GM23338 (cell line): ENCODE results near the gene PAPPA2. TPM values are rescaled to one million over a fixed set of nuclear protein-coding genes. Genes with fewer than 3 reads are reported as not detected.

Experiments
- CREB1 ChIP-seq: fragments of 250-450 bp; sonication (Bioruptor Pico); IDR thresholded peaks from 2 replicates; pipeline ENCODE4 v1.5.0; 2020; ENCODE audit warnings: low read depth, mild to moderate bottlenecking, moderate library complexity
- CTCF ChIP-seq, 2 experiments: fragments of 200-600 bp in 1 of 2; sonication (generic) in 1 of 2; conservative IDR thresholded peaks; 2 replicates each; pipeline versions ENCODE4 v1.5.1 to v1.6.1; 2016 to 2017; ENCODE audit warnings: antibody characterized with exemption in 2 of 2, low read depth in 2 of 2, mild to moderate bottlenecking in 2 of 2, moderate library complexity in 1 of 2
- ETS1 ChIP-seq: IDR thresholded peaks from 2 replicates; pipeline ENCODE4 v1.6.1; 2016; ENCODE audit warnings: antibody characterized with exemption
- STAT1 ChIP-seq: IDR thresholded peaks from one replicate; pipeline ENCODE4 v1.6.1; 2016; ENCODE audit warnings: antibody characterized with exemption; ENCODE audit not compliant: unreplicated experiment
- ZNF462 ChIP-seq: fragments of 250-450 bp; sonication (Bioruptor Pico); IDR thresholded peaks from 2 replicates; pipeline ENCODE4 v1.5.0; 2020; ENCODE audit warnings: mild to moderate bottlenecking, moderate library complexity
- polyA plus RNA-seq: library from polyadenylated mRNA; unstranded; fragments of >200 nt; fragmentation: Nextera tagmentation; extraction: Ambion mirVana; gene quantifications from 2 replicates; pipeline ENCODE4 v1.2.1, GENCODE V29; 2016
- total RNA-seq: library from RNA; depleted of rRNA; stranded (reverse); fragments of >200 nt; shearing (Covaris generic); gene quantifications from 2 replicates; pipeline ENCODE4 v1.2.3, GENCODE V29; 2014

PAPPA2 gene
- total and polyA plus RNA-seq, 2 experiments from 2014 or later: 1.4 to 1.7 TPM

- TF ChIP-seq ZNF462 (CRISPR knock-in tag): no peak
- TF ChIP-seq ETS1: no peak
- TF ChIP-seq CREB1 (CRISPR knock-in tag): no peak
- TF ChIP-seq CTCF (conservative IDR thresholded peaks at IDR 0.05; ENCODE audit: low read depth in 2 of 2): peak; percentile 76 to 78
- TF ChIP-seq STAT1: no peak
These were observed 380.6 kb downstream of the PAPPA2 start (continued) for GRCh38 chr1:176843352-176844297.
